HepG2 (cell line): Measurements from ENCODE around the gene MOAP1. TPM values are rescaled to one million over a fixed set of nuclear protein-coding genes. Genes with fewer than 3 reads are reported as not detected.

Source experiments
- FOXK1 ChIP-seq: sonication (generic); formaldehyde crosslinking; IDR thresholded peaks from 2 replicates; pipeline ENCODE4 v1.4.0; 2020; ENCODE audit warnings: low read depth, missing genetic modification reagents, borderline replicate concordance
- HOXA9 ChIP-seq: sonication (generic); formaldehyde crosslinking; IDR thresholded peaks from 2 replicates; pipeline ENCODE4 v1.8.1; 2022; ENCODE audit warnings: missing genetic modification reagents, mild to moderate bottlenecking, moderate library complexity, borderline replicate concordance
- KMT2A ChIP-seq: sonication (generic); formaldehyde crosslinking; IDR thresholded peaks from 2 replicates; pipeline ENCODE4 v1.4.0; 2020; ENCODE audit warnings: missing genetic modification reagents
- MEIS1 ChIP-seq: sonication (generic); formaldehyde crosslinking; IDR thresholded peaks from 2 replicates; pipeline ENCODE4 v1.9.0; 2021; ENCODE audit warnings: mild to moderate bottlenecking, missing genetic modification reagents, moderate library complexity, borderline replicate concordance
- MXD4 ChIP-seq: IDR thresholded peaks from 2 replicates; pipeline ENCODE4 v1.6.1; 2016; ENCODE audit warnings: mild to moderate bottlenecking, missing biosample characterization, missing genetic modification reagents
- NFE2 ChIP-seq: sonication (generic); formaldehyde crosslinking; IDR thresholded peaks from 2 replicates; pipeline ENCODE4 v1.4.0; 2020; ENCODE audit warnings: missing genetic modification reagents
- NFYB ChIP-seq: sonication (generic); formaldehyde crosslinking; IDR thresholded peaks from 2 replicates; pipeline ENCODE4 v1.4.0; 2020; ENCODE audit warnings: missing genetic modification reagents
- PHF20 ChIP-seq: sonication (generic); formaldehyde crosslinking; IDR thresholded peaks from 2 replicates; pipeline ENCODE4 v1.5.0; 2020; ENCODE audit warnings: mild to moderate bottlenecking, missing genetic modification reagents
- PPARG ChIP-seq: conservative IDR thresholded peaks from 2 replicates; pipeline ENCODE4 v1.6.1; 2016; ENCODE audit warnings: missing biosample characterization, missing genetic modification reagents
- RAD21 ChIP-seq: fragments of 450-650 bp; formaldehyde crosslinking; IDR thresholded peaks from 2 replicates; pipeline ENCODE4 v1.5.0; 2020; ENCODE audit warnings: mild to moderate bottlenecking
- SIX1 ChIP-seq: sonication (generic); formaldehyde crosslinking; IDR thresholded peaks from 2 replicates; pipeline ENCODE4 v1.4.0; 2020; ENCODE audit warnings: missing genetic modification reagents, borderline replicate concordance
- SMAD1 ChIP-seq: sonication (generic); formaldehyde crosslinking; IDR thresholded peaks from 2 replicates; pipeline ENCODE4 v1.4.0; 2020; ENCODE audit warnings: missing genetic modification reagents, low read depth, mild to moderate bottlenecking, borderline replicate concordance
- SP2 ChIP-seq: sonication (generic); formaldehyde crosslinking; IDR thresholded peaks from 2 replicates; pipeline ENCODE4 v1.5.1; 2020; ENCODE audit warnings: mild to moderate bottlenecking, missing genetic modification reagents
- STAG1 ChIP-seq: sonication (generic); formaldehyde crosslinking; IDR thresholded peaks from 2 replicates; pipeline ENCODE4 v1.4.0; 2020; ENCODE audit warnings: missing genetic modification reagents
- TFDP1 ChIP-seq: IDR thresholded peaks from 2 replicates; pipeline ENCODE4 v1.6.1; 2016; ENCODE audit warnings: missing compliant biosample characterization, missing genetic modification reagents, borderline replicate concordance
- ZNF160 ChIP-seq: sonication (generic); formaldehyde crosslinking; IDR thresholded peaks from 2 replicates; pipeline ENCODE4 v1.8.0; 2022; ENCODE audit warnings: mild to moderate bottlenecking, inconsistent platforms, missing genetic modification reagents
- ZNF317 ChIP-seq: sonication (generic); formaldehyde crosslinking; IDR thresholded peaks from 2 replicates; pipeline ENCODE4 v1.5.0; 2020; ENCODE audit warnings: mild to moderate bottlenecking, missing genetic modification reagents
- ZNF326 ChIP-seq: sonication (generic); formaldehyde crosslinking; IDR thresholded peaks from 2 replicates; pipeline ENCODE4 v1.4.0; 2020; ENCODE audit warnings: missing genetic modification reagents, borderline replicate concordance
- ZNF441 ChIP-seq: sonication (generic); formaldehyde crosslinking; IDR thresholded peaks from 2 replicates; pipeline ENCODE4 v1.7.0; 2021; ENCODE audit warnings: missing genetic modification reagents, borderline replicate concordance
- ZNF451 ChIP-seq: sonication (generic); formaldehyde crosslinking; IDR thresholded peaks from 2 replicates; pipeline ENCODE4 v1.5.0; 2020; ENCODE audit warnings: mild to moderate bottlenecking, missing genetic modification reagents
- ZNF510 ChIP-seq: sonication (generic); formaldehyde crosslinking; IDR thresholded peaks from 2 replicates; pipeline ENCODE4 v1.4.0; 2020; ENCODE audit warnings: low read depth, mild to moderate bottlenecking, missing genetic modification reagents
- ZNF766 ChIP-seq: sonication (generic); formaldehyde crosslinking; IDR thresholded peaks from 2 replicates; pipeline ENCODE4 v1.5.0; 2020; ENCODE audit warnings: missing genetic modification reagents, borderline replicate concordance
- ZNF772 ChIP-seq: sonication (generic); formaldehyde crosslinking; IDR thresholded peaks from 2 replicates; pipeline ENCODE4 v1.5.0; 2020; ENCODE audit warnings: mild to moderate bottlenecking, missing genetic modification reagents
- ZSCAN20 ChIP-seq: sonication (generic); formaldehyde crosslinking; IDR thresholded peaks from 2 replicates; pipeline ENCODE4 v1.4.0; 2020; ENCODE audit warnings: missing genetic modification reagents, mild to moderate bottlenecking, borderline replicate concordance
- polyA plus RNA-seq, 8 experiments: library from polyadenylated mRNA; depleted of rRNA in 3 of 8; stranded (reverse) in 7 of 8; unstranded in 1 of 8; fragments of >200 nt; fragmentation: Illumina TruSeq in 4 of 8; extraction: Trizol in 4 of 8; gene quantifications; 2 replicates each; pipeline versions ENCODE4 v1.2.1 to v1.2.3, GENCODE V29; 2011 to 2016; ENCODE audit warnings: low read depth in 4 of 8, missing spikeins in 1 of 8, mixed read lengths in 1 of 8; ENCODE audit not compliant: insufficient read depth in 1 of 8
- total RNA-seq, 5 experiments: library from RNA; depleted of rRNA; stranded (reverse); fragments of >200 nt; fragmentation: Illumina TruSeq; extraction: Trizol; gene quantifications; 2 replicates each; pipeline ENCODE4 v1.2.3, GENCODE V29; 2016; ENCODE audit warnings: low read depth in 1 of 5
- TF ChIP-seq, protein P1 (sequence below): sonication (generic); formaldehyde crosslinking; IDR thresholded peaks from 2 replicates; pipeline ENCODE4 v1.8.0; 2022; ENCODE audit warnings: missing genetic modification reagents, mild to moderate bottlenecking, moderate library complexity, borderline replicate concordance

MOAP1 gene
- total and polyA plus RNA-seq, 2 of the 13 experiments (the other 11 are each of a cell fraction or from before 2014, with no cell fraction given), result 14.6 to 47.0 TPM

DNA sequence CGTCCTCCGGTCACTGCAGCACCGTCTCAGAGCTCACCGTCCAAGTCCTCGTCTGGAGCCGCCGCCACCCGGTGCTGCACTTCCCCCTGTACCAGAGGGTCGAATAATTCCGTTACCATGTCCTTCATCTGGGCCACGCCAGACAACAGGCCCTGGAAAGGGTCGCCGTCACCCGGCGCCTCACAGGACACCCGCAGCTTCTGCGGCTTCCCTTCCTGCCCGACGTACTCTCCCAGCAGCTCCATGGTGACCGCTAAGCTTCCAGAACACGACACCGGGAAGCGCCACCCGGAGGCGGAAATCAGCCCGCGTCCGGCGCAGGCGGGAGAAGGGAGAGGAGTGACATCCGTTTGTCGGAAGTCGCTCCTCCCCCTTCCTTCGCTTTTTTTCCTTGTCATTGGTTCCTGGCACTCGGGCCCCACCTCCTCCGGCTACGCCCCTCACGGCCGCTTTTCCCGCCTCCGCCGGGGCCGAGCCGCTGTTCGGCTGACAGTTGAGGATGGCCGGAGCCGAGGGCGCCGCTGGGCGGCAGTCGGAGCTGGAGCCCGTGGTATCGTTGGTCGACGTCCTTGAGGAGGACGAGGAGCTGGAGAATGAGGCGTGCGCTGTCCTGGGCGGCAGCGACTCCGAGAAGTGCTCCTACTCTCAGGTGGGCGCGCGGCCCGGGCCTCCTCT lies 22.2 kb upstream of the MOAP1 start, which contains the start of the genes GON7 and UBR7 (continued):
- TF ChIP-seq ZNF317 (CRISPR knock-in tag) (peak; percentile 39; the same call in 1 of the 2 replicates), TFDP1 (CRISPR knock-in tag) (peak; percentile 98), HOXA9 (CRISPR knock-in tag) (peak; percentile 76; the same call in 1 of the 2 replicates), NFE2 (CRISPR knock-in tag) (no peak), PPARG (CRISPR knock-in tag) (0 out of 2 replicates have a peak, but pooled peaks have one; percentile 25), ZNF510 (CRISPR knock-in tag) (no peak), SIX1 (CRISPR knock-in tag) (peak; percentile 52; the same call in 1 of the 2 replicates), PHF20 (CRISPR knock-in tag) (peak; percentile 88), RAD21 (CRISPR knock-in tag) (peak; percentile 11; the same call in 1 of the 2 replicates), MEIS1 (CRISPR knock-in tag) (peak; percentile 76), MXD4 (CRISPR knock-in tag) (peak; percentile 64; the same call in 1 of the 2 replicates), SMAD1 (peak; percentile 74; the same call in 1 of the 2 replicates), NFYB (CRISPR knock-in tag) (peak; percentile 73), ZNF772 (CRISPR knock-in tag) (peak; percentile 84), FOXK1 (CRISPR knock-in tag) (peak; percentile 73), ZNF451 (CRISPR knock-in tag) (0 out of 2 replicates have a peak, but pooled peaks have one; percentile 49), KMT2A (peak; percentile 95), STAG1 (peak; percentile 21), SP2 (CRISPR knock-in tag) (peak; percentile 87), ZNF326 (CRISPR knock-in tag) (no peak), ZNF160 (CRISPR knock-in tag) (no peak), ZNF766 (CRISPR knock-in tag) (peak; percentile 62), ZSCAN20 (CRISPR knock-in tag) (no peak), ZNF441 (CRISPR knock-in tag) (peak; percentile 22; the same call in 1 of the 2 replicates)
- TF ChIP-seq, protein P1, sequence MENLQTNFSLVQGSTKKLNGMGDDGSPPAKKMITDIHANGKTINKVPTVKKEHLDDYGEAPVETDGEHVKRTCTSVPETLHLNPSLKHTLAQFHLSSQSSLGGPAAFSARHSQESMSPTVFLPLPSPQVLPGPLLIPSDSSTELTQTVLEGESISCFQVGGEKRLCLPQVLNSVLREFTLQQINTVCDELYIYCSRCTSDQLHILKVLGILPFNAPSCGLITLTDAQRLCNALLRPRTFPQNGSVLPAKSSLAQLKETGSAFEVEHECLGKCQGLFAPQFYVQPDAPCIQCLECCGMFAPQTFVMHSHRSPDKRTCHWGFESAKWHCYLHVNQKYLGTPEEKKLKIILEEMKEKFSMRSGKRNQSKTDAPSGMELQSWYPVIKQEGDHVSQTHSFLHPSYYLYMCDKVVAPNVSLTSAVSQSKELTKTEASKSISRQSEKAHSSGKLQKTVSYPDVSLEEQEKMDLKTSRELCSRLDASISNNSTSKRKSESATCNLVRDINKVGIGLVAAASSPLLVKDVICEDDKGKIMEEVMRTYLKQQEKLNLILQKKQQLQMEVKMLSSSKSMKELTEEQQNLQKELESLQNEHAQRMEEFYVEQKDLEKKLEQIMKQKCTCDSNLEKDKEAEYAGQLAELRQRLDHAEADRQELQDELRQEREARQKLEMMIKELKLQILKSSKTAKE, result 0 out of 2 replicates have a peak, but pooled peaks have one; percentile 54
